GM12872 (cell line): ENCODE measurements around the gene ZNF280A.

ENCODE experiments used
- TF ChIP-seq, protein P1 (sequence below): IDR thresholded peaks from 3 replicates; pipeline ENCODE4 v1.5.1; 2011; ENCODE audit warnings: low read depth, mild to moderate bottlenecking, low read length, moderate library complexity; ENCODE audit not compliant: insufficient read depth

ZNF280A gene

DNA sequence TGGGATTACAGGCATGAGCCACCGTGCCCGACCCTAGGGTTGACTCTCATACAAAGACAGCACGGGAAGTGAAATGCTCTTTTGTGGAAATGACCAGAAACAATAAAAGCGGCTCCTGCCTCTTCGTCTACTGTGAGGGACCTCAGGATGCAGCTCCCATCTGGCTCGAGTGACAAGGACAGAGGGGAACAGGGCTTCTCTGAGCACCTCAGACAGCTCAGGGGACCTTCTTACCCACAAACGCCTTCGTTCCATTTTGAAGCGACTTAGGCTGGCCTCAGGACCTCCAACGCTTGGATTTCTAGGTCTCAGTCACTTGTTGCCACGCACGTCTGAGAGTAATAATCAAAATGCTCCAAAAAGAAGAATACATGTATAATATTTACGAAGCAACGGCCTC lies 36.5 kb upstream of the ZNF280A start:
- TF ChIP-seq, protein P1, sequence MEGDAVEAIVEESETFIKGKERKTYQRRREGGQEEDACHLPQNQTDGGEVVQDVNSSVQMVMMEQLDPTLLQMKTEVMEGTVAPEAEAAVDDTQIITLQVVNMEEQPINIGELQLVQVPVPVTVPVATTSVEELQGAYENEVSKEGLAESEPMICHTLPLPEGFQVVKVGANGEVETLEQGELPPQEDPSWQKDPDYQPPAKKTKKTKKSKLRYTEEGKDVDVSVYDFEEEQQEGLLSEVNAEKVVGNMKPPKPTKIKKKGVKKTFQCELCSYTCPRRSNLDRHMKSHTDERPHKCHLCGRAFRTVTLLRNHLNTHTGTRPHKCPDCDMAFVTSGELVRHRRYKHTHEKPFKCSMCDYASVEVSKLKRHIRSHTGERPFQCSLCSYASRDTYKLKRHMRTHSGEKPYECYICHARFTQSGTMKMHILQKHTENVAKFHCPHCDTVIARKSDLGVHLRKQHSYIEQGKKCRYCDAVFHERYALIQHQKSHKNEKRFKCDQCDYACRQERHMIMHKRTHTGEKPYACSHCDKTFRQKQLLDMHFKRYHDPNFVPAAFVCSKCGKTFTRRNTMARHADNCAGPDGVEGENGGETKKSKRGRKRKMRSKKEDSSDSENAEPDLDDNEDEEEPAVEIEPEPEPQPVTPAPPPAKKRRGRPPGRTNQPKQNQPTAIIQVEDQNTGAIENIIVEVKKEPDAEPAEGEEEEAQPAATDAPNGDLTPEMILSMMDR: no peak

DNA sequence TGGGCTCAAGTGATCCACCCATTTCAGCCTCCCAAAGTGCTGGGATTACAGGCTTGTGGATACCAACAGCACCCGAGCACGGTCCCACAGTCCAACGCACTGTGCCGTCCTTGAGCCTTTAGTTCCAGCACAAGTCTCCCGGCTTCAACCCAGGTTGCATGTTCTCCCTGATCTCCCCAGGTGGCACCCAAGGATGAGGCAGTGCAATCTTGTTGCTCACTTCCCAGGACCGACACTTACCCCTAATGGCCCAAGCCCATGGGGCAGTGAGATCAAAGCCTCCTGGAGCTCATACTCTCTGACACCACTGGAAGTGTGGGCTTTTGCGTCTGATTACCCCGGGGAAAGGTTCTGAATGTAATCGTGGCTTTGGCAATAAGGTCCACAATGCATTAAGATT lies 35.5 kb upstream of the ZNF280A start:
- TF ChIP-seq, protein P1: no peak

DNA sequence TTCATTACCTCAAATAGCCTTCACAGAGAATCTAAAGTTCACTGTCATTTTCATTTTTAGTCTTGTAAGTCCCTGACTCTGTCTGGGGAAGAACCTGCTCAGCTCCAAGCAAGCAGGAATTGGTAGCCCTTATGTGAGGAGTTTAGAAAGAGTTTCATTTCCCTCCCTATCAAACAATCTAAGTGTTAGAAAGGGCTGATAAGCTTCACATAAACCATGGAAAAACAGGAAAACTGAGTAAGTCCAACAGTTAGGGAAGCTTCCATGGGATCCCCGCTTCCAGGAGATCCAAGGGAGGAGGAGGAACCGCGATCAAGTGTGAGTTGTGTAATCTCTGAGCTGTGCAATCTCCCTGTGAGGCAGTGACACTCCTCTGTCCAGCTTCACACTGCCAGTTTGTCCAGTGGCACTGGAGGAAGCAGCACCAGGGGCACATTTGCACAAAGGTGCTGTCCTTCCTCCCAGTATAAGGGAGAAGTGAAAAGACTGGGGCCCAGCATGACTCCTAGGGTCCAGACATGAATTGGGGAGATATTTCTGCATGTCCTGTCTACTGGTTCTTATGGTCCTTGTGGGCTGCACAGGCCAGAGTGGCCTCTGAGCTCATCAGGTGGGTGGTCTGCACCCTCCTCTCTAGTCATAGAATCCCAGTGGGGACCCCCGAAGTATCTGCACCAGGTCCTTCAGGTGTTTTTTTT lies 34.7 kb upstream of the ZNF280A start:
- TF ChIP-seq, protein P1: no peak

DNA sequence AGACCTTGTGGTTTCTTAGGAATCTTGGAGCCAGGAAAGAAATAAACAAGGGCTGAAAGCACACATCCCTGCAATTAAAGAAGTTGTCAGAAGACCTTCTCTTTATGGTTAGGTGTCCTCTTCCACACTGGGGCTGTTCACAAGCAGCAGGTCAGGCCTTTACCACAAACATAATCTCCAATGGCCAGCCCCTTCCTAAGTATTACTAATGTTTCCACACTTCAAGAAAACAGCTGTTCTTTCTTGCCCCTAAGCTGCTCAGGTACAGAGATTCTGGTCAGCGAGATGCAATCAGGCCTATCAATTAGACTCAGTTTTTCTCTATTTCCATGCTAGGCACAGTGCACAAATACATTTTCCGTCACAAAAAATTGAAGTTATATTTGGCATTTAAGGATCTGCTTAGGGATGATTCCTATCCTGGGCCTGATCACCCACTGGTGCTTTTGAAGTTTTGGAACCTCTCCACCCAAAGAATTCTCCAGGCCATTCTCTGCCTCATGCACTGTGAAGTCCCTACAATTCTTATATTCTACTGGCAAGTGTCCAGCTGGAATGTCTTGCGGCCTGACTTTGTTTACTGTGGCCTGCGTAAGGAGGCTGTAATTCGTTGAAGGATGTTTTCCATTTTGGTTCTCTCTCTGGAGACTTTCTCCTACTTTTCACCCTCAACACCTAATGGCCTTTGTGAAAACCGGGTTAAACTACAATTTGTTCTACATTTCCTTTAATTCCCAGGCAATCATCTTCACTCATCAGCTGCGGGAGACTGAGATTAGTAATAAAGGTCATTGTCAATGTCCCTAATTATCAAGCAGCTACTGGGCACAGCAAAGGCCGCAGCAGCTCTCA lies 33.9 kb upstream of the ZNF280A start:
- TF ChIP-seq, protein P1: no peak

DNA sequence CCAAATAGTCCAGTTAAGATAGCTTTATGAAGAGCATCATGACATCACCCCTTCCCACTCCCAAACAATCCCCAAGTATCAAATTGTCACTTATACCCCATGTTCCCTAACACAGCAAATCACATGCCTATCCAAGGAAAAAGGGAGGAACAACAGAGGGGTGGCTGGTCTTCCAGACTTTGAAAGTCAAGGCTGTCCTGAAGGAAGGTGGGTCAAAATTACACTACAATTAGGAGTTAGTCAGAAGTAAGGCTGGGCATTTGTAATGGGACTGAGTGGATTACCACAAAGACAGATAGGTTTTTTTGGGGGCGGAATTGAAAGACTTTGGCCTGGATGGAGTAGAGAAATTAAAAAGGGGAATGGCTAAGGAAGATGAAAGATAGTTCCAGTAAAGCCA lies 33.1 kb upstream of the ZNF280A start:
- TF ChIP-seq, protein P1: no peak

DNA sequence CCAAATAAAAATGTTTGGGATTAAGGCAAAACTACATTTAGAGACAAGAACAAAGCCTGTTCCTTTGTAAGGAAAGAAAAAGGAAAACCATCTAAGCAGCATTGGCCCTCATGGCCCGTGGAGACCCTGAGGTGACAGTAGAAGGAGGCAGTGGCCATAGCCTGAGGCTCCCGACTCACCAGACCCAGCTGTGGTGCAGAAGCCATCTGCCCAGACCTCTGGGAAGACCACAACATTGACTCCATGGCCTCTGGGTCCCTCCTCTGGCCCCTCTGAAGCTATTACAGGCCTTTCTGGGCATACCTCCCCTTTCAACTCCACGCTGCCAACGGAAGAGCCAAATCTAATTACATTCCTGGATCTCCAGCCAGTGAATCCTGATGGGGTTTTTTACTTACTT lies 32.6 kb upstream of the ZNF280A start:
- TF ChIP-seq, protein P1: peak; percentile 37; the same call in 2 of the 3 replicates

DNA sequence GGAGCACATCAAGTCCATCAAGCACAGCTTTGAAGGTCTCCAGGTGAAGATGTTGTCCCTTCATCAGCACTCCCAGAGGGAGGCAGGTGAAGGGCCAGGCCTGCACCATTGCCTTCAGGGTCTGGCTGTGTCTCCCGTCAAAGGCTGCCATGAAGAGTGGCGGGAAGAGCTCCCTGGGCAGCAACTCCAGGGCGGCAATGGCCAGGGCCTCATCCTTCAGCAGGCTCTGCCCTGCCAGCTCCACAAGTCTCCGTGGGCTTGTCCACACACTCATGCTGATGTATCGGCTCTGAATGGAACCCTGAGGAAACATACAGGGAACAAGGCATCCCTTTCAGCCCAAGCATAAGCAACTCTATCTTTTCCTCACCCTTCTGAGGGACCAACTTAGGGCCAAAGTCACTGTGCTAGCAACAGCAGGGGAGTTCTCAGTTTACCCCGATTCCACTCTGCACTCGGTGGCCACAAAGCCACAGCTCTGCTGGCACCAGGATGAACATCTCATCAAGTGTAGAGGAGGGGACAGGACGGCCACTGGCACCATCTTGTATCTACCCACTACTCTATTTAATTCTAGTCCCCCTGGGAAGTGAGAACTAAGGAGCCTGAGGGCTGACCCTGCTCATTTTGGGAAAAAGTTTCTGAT lies 30.8 kb upstream of the ZNF280A start:
- TF ChIP-seq, protein P1: no peak
